ENCODE measurements around the gene MBD3L1. TPM values are rescaled to one million over a fixed set of nuclear protein-coding genes. Genes with fewer than 3 reads are reported as not detected.

MBD3L1 gene
- total and polyA plus RNA-seq, 10 of the 15 experiments (the other 5 are each of a cell fraction or from before 2014, with no cell fraction given), result not detected

DNA sequence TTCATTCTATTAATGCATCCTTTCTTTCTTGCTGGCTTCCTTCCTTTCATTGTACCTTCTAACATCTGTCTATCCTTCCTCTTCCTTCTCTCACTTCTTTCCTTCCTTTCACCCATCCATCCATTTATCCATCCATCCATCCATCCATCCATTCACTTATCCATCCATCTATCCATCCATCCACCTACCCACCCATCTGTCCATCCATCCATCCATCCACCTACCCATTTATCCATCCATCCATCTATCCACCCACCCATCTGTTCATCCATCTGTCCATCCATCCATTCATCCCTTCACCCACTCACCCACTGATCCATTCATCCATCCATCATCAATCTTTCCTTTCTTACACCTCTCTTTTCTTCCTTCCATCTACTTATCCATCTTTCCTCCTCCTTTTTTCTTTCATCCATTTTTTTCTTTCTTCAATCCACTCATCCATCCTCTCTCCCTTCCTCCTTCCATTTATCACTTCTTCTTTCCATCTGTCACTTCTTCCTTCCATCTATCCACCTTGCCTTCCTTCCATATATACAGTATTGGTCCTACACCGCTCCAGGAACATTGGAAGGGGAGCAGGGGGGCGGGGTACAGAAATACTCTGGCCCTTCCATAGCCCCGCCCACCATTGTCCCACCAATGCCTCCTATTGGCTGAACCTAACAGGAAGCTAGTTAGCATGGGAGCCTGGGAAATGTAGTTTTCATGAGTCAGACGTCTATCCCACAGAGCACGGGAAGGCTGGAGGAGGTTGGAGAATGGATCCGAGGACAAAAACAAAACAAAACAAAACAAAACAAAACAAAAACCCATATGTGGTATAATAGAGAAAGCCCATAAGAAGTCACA lies 45.9 kb downstream of the MBD3L1 start:
- no peaks in the 10 kb centered on the region for H3K4me1 ChIP-seq (ENCODE audit: control insufficient read depth, insufficient read depth, low read length)
- SMC1A ChIA-PET (ENCODE audit: uncharacterized antibody, unreplicated experiment), result no interaction called here
- H3K9me3 ChIP-seq (replicated peaks; ENCODE audit: control insufficient read depth, insufficient read depth, low read length), result no peaks in the 10 kb centered on the region; the same call in 2 of the 3 replicates
- WGBS (ENCODE audit: insufficient coverage, insufficient replicate concordance, low lambda C conversion rate, missing lambda C conversion rate), result 20% methylated on average over 6 of the region's 6 CpGs
- in situ Hi-C loops (cut with MboI) (no loop called here), intact Hi-C loops (cut with micrococcal nuclease; ENCODE audit: unreplicated experiment) (no loop called here)
- POLR2A ChIA-PET, result no interaction called here
- no peak overlapping the region for H3K9ac ChIP-seq (ENCODE audit: control insufficient read depth, insufficient read depth, low read length)
- no peak overlapping the region for H3K4me2 ChIP-seq (ENCODE audit: control insufficient read depth, insufficient read depth)
- DNase-seq (ENCODE audit: low read depth, low spot score) (no peak), ATAC-seq (no peak), FAIRE-seq (no peak)
- no peak overlapping the region for H3K4me3 ChIP-seq
- RAD21 ChIA-PET (ENCODE audit: unreplicated experiment), result no interaction called here
- H2AFZ ChIP-seq (ENCODE audit: control insufficient read depth, low read depth, low read length), result no peak overlapping the region
- BruUV-seq (replicated peaks), result no TSS peak
- TF ChIP-seq STAT3 (IDR thresholded peaks at IDR 0.05; ENCODE audit: low read depth, low read length) (no peak), RAD51 (IDR thresholded peaks at IDR 0.05) (no peak), GABPA (IDR thresholded peaks at IDR 0.05; ENCODE audit: low read depth) (0 out of 2 replicates have a peak, but pooled peaks have one; percentile 17), PAX5 (IDR thresholded peaks at IDR 0.05; ENCODE audit: borderline replicate concordance, low read depth, low read length) (no peak), SIX5 (IDR thresholded peaks at IDR 0.05; ENCODE audit: low read depth, low read length, severe bottlenecking) (peak; percentile 7)
- CTCF ChIA-PET, result no interaction called here
- H3K27me3 ChIP-seq (replicated peaks in 1 of 2; ENCODE audit: control insufficient read depth in 2 of 2, insufficient read depth in 2 of 2, low read length in 1 of 2), result no peaks in the 10 kb centered on the region
- H3K79me2 ChIP-seq (ENCODE audit: control insufficient read depth, insufficient read depth, low read length), result no peaks in the 10 kb centered on the region
- H3K36me3 ChIP-seq (ENCODE audit: control insufficient read depth in 2 of 2, insufficient read depth in 2 of 2, low read length in 1 of 2), result no peaks in the 10 kb centered on the region
- no peak overlapping the region for H3K27ac ChIP-seq (ENCODE audit: control insufficient read depth, insufficient read depth)
- H4K20me1 ChIP-seq (ENCODE audit: control insufficient read depth, insufficient read depth), result no peaks in the 10 kb centered on the region

DNA sequence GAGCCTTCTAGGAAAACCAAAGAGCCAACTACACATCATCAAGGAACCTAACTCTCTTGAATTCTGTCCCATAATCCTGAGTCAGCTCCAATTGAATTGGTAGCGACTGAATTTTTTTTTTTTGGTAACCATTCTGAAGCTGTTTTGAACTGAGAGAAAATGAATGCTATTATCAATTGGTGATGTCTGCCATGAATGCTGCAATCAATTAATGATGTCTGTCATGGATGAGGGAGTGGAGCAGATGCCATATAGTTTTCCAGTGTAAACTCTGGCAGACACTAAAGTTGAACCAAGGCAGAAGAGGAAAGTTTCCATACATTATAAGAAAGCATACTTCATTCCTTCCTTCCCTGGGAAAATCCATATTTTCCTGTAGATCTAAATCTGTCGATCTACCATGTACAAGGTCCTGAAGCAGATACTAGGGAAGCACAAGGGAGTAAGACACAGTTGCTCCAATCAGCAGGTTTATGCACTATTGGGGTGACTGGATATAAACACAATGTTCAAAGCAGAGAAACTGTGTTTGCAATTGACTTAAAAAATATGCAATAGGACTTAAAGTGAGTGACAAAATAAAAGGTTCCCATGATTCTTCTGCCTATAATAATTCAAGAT lies 48.8 kb downstream of the MBD3L1 start:
- FAIRE-seq (no peak), ATAC-seq (no peak), DNase-seq (ENCODE audit: low read depth, low spot score) (no peak)
- Histone ChIP-seq H3K27ac (ENCODE audit: control insufficient read depth, insufficient read depth) (no peak overlapping the region), H2AFZ (ENCODE audit: control insufficient read depth, low read depth, low read length) (no peak overlapping the region), H3K36me3 (ENCODE audit: control insufficient read depth in 2 of 2, insufficient read depth in 2 of 2, low read length in 1 of 2) (no peaks in the 10 kb centered on the region), H3K9ac (ENCODE audit: control insufficient read depth, insufficient read depth, low read length) (no peak overlapping the region), H3K79me2 (ENCODE audit: control insufficient read depth, insufficient read depth, low read length) (no peaks in the 10 kb centered on the region), H3K4me2 (ENCODE audit: control insufficient read depth, insufficient read depth) (no peak overlapping the region), H3K4me3 (no peak overlapping the region), H3K9me3 (replicated peaks; ENCODE audit: control insufficient read depth, insufficient read depth, low read length) (no peaks in the 10 kb centered on the region; the same call in 2 of the 3 replicates), H4K20me1 (ENCODE audit: control insufficient read depth, insufficient read depth) (no peaks in the 10 kb centered on the region), H3K27me3 (replicated peaks in 1 of 2; ENCODE audit: control insufficient read depth in 2 of 2, insufficient read depth in 2 of 2, low read length in 1 of 2) (no peaks in the 10 kb centered on the region), H3K4me1 (ENCODE audit: control insufficient read depth, insufficient read depth, low read length) (no peaks in the 10 kb centered on the region)
- CTCF ChIA-PET, result no interaction called here
- WGBS (ENCODE audit: insufficient coverage, insufficient replicate concordance, low lambda C conversion rate, missing lambda C conversion rate), result 23% methylated on average over 2 of the region's 2 CpGs
- POLR2A ChIA-PET, result interaction anchor here (0.6 kb wide), 1 partner anchor 24 kb away, joined by 4 read pairs; no protein-coding TSS in a partner anchor
- BruUV-seq (replicated peaks), result no TSS peak
- SMC1A ChIA-PET (ENCODE audit: uncharacterized antibody, unreplicated experiment), result no interaction called here
- intact Hi-C loops (cut with micrococcal nuclease; ENCODE audit: unreplicated experiment), result no loop called here
- in situ Hi-C loops (cut with MboI), result no loop called here
- RAD21 ChIA-PET (ENCODE audit: unreplicated experiment), result no interaction called here
- no peak for TF ChIP-seq HCFC1 (IDR thresholded peaks at IDR 0.05; ENCODE audit: low read length)
- no peak for TF ChIP-seq SUZ12 (IDR thresholded peaks at IDR 0.05; ENCODE audit: unreplicated experiment)
- TF ChIP-seq RB1 (IDR thresholded peaks at IDR 0.05; ENCODE audit: borderline replicate concordance), result no peak
- TF ChIP-seq NFYA (IDR thresholded peaks at IDR 0.05; ENCODE audit: borderline replicate concordance, low read depth, low read length), result no peak
- TF ChIP-seq STAT1 (conservative IDR thresholded peaks at IDR 0.05), result no peak
- TF ChIP-seq, protein P1, sequence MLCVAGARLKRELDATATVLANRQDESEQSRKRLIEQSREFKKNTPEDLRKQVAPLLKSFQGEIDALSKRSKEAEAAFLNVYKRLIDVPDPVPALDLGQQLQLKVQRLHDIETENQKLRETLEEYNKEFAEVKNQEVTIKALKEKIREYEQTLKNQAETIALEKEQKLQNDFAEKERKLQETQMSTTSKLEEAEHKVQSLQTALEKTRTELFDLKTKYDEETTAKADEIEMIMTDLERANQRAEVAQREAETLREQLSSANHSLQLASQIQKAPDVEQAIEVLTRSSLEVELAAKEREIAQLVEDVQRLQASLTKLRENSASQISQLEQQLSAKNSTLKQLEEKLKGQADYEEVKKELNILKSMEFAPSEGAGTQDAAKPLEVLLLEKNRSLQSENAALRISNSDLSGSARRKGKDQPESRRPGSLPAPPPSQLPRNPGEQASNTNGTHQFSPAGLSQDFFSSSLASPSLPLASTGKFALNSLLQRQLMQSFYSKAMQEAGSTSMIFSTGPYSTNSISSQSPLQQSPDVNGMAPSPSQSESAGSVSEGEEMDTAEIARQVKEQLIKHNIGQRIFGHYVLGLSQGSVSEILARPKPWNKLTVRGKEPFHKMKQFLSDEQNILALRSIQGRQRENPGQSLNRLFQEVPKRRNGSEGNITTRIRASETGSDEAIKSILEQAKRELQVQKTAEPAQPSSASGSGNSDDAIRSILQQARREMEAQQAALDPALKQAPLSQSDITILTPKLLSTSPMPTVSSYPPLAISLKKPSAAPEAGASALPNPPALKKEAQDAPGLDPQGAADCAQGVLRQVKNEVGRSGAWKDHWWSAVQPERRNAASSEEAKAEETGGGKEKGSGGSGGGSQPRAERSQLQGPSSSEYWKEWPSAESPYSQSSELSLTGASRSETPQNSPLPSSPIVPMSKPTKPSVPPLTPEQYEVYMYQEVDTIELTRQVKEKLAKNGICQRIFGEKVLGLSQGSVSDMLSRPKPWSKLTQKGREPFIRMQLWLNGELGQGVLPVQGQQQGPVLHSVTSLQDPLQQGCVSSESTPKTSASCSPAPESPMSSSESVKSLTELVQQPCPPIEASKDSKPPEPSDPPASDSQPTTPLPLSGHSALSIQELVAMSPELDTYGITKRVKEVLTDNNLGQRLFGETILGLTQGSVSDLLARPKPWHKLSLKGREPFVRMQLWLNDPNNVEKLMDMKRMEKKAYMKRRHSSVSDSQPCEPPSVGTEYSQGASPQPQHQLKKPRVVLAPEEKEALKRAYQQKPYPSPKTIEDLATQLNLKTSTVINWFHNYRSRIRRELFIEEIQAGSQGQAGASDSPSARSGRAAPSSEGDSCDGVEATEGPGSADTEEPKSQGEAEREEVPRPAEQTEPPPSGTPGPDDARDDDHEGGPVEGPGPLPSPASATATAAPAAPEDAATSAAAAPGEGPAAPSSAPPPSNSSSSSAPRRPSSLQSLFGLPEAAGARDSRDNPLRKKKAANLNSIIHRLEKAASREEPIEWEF (IDR thresholded peaks at IDR 0.05; ENCODE audit: insufficient replicate concordance, low read depth, low read length), result no peak

Data from GM12878 (cell line).